MM.1S (cell line): ENCODE results near the gene OR51B6.

Source experiments
- DNase-seq: peaks from one replicate; pipeline ENCODE4 v3.0.0-alpha.2; 2015
- H2AFZ ChIP-seq: fragments of 300-600 bp; sonication (generic); 2 replicates; pipeline ENCODE4 v1.6.0; 2016; ENCODE audit warnings: antibody characterized with exemption, low read length
- H3F3A ChIP-seq: fragments of 300-600 bp; sonication (generic); 2 replicates; pipeline ENCODE4 v1.6.1; 2016; ENCODE audit warnings: mild to moderate bottlenecking, antibody characterized with exemption, low read length, moderate library complexity, mixed read lengths; ENCODE audit not compliant: insufficient read depth
- H3K27ac ChIP-seq: fragments of 300-600 bp; sonication (generic); 2 replicates; pipeline ENCODE4 v1.5.1; 2016; ENCODE audit warnings: mild to moderate bottlenecking, low read length
- H3K27me3 ChIP-seq: fragments of 300-600 bp; sonication (generic); replicated peaks from 2 replicates; pipeline ENCODE4 v1.6.0; 2016; ENCODE audit warnings: low read length; ENCODE audit not compliant: insufficient read depth
- H3K36me3 ChIP-seq: fragments of 300-600 bp; sonication (generic); replicated peaks from 2 replicates; pipeline ENCODE4 v1.6.1; 2016; ENCODE audit warnings: mild to moderate bottlenecking, low read length, mixed read lengths; ENCODE audit not compliant: insufficient read depth
- H3K4me1 ChIP-seq: fragments of 300-600 bp; sonication (generic); 2 replicates; pipeline ENCODE4 v1.6.1; 2016; ENCODE audit warnings: low read length, mixed read lengths
- H3K4me2 ChIP-seq: fragments of 300-600 bp; sonication (generic); 2 replicates; pipeline ENCODE4 v1.6.0; 2016; ENCODE audit warnings: low read depth, low read length
- H3K4me3 ChIP-seq: fragments of 300-600 bp; sonication (generic); 2 replicates; pipeline ENCODE4 v1.5.1; 2016; ENCODE audit warnings: low read length, mixed read lengths
- H3K79me2 ChIP-seq: fragments of 300-600 bp; sonication (generic); 2 replicates; pipeline ENCODE4 v1.6.1; 2016; ENCODE audit warnings: mixed run types, low read length, mixed read lengths
- H3K9ac ChIP-seq: fragments of 300-600 bp; sonication (generic); 2 replicates; pipeline ENCODE4 v1.6.1; 2016; ENCODE audit warnings: low read length, mixed read lengths
- H3K9me2 ChIP-seq: fragments of 300-600 bp; sonication (generic); replicated peaks from 2 replicates; pipeline ENCODE4 v1.6.1; 2016; ENCODE audit warnings: mild to moderate bottlenecking, low read length, mixed read lengths; ENCODE audit not compliant: insufficient read depth
- H3K9me3 ChIP-seq: fragments of 300-600 bp; sonication (generic); replicated peaks from 2 replicates; pipeline ENCODE4 v1.6.1; 2016; ENCODE audit warnings: mild to moderate bottlenecking, low read length, mixed read lengths; ENCODE audit not compliant: insufficient read depth
- H4K20me1 ChIP-seq: fragments of 300-600 bp; sonication (generic); 2 replicates; pipeline ENCODE4 v1.6.1; 2016; ENCODE audit warnings: mild to moderate bottlenecking, low read length, moderate library complexity, mixed read lengths; ENCODE audit not compliant: insufficient read depth
- EZH2 ChIP-seq: fragments of 300-600 bp; sonication (generic); optimal IDR thresholded peaks from 2 replicates; pipeline ENCODE3; 2017; ENCODE audit warnings: low read depth, mild to moderate bottlenecking, antibody characterized with exemption, low read length, mixed read lengths
- EZH2phosphoT487 ChIP-seq: fragments of 300-600 bp; sonication (generic); IDR thresholded peaks from 2 replicates; pipeline ENCODE4 v1.6.1; 2018; ENCODE audit warnings: antibody characterized with exemption, low read length
- TF ChIP-seq, protein P1 (sequence below): fragments of 300-600 bp; sonication (generic); IDR thresholded peaks from 2 replicates; pipeline ENCODE4 v1.5.1; 2016; ENCODE audit warnings: antibody characterized with exemption, low read length, mixed read lengths

The OR51B6 gene

DNA sequence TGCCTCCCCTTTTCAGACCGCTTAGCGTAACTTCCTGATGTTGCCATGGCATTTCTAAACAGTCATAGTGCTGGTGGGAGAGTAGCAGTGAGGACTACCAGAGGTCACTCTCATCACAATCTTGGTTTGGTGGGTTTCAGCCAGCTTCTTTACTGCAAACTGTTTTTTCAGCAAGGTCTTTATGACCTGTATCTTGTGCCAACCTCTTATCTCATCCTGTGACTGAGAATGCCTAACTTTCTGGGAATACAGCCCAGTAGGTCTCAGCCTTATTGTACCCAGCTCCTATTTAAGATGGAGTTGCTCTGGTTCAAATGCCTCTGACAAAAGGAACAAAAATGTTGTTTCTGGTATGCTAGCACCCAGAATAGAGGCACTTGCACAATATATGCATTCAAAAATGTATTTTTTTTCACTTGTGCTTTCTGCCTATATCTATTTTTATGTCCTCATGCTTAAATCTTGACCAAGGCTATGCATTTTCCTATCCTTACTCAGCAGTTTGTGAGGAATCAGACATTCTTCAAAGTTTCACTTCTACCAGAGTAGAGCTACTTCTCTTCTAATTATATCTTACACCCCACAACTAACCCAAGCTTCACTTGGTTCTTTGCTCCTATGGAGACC, 16.3 kb downstream of the OR51B6 start:
- Histone ChIP-seq H3K4me2 (peak overlapping the region; percentile 90), H3K27me3 (no peaks in the 10 kb centered on the region), H3K27ac (peak overlapping the region; percentile 94), H3F3A (peaks cover 30% of the 10 kb centered on the region), H3K4me1 (peaks cover 55% of the 10 kb centered on the region), H4K20me1 (no peaks in the 10 kb centered on the region), H3K36me3 (no peaks in the 10 kb centered on the region), H3K9me3 (no peaks in the 10 kb centered on the region), H3K9ac (peak overlapping the region; percentile 42; the same call in 1 of the 2 replicates), H3K9me2 (no peaks in the 10 kb centered on the region), H2AFZ (no peak overlapping the region), H3K79me2 (no peaks in the 10 kb centered on the region), H3K4me3 (peak overlapping the region; percentile 41)
- no peak for TF ChIP-seq EZH2phosphoT487
- TF ChIP-seq, protein P1, sequence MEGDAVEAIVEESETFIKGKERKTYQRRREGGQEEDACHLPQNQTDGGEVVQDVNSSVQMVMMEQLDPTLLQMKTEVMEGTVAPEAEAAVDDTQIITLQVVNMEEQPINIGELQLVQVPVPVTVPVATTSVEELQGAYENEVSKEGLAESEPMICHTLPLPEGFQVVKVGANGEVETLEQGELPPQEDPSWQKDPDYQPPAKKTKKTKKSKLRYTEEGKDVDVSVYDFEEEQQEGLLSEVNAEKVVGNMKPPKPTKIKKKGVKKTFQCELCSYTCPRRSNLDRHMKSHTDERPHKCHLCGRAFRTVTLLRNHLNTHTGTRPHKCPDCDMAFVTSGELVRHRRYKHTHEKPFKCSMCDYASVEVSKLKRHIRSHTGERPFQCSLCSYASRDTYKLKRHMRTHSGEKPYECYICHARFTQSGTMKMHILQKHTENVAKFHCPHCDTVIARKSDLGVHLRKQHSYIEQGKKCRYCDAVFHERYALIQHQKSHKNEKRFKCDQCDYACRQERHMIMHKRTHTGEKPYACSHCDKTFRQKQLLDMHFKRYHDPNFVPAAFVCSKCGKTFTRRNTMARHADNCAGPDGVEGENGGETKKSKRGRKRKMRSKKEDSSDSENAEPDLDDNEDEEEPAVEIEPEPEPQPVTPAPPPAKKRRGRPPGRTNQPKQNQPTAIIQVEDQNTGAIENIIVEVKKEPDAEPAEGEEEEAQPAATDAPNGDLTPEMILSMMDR, result no peak
- TF ChIP-seq EZH2, result no peak
- peak; percentile 89 for DNase-seq

- Histone ChIP-seq H3K36me3 (no peaks in the 10 kb centered on the region), H3K4me3 (peak overlapping the region; percentile 41), H4K20me1 (no peaks in the 10 kb centered on the region), H3K4me2 (peak overlapping the region; percentile 90), H3K27me3 (no peaks in the 10 kb centered on the region), H3K4me1 (peaks cover 56% of the 10 kb centered on the region), H3F3A (peaks cover 30% of the 10 kb centered on the region), H3K27ac (peak overlapping the region; percentile 94), H3K9me2 (no peaks in the 10 kb centered on the region), H2AFZ (peak overlapping the region; percentile 45), H3K9me3 (no peaks in the 10 kb centered on the region), H3K9ac (peak overlapping the region; percentile 42), H3K79me2 (no peaks in the 10 kb centered on the region)
- peak; percentile 68 for DNase-seq
- no peak for TF ChIP-seq EZH2phosphoT487
- TF ChIP-seq EZH2, result no peak
- TF ChIP-seq, protein P1, result no peak
Observed at GRCh38 chr11:5368502-5369043, 17.3 kb downstream of the OR51B6 start.

GRCh38 chr11:5369789-5370188, 18.5 kb downstream of the OR51B6 start:
- H3K79me2 ChIP-seq, result no peaks in the 10 kb centered on the region
- H3K4me1 ChIP-seq, result peaks cover 49% of the 10 kb centered on the region
- H4K20me1 ChIP-seq, result no peaks in the 10 kb centered on the region
- TF ChIP-seq EZH2phosphoT487, result no peak
- TF ChIP-seq, protein P1, result peak; percentile 85
- TF ChIP-seq EZH2, result no peak
- no peak overlapping the region for H2AFZ ChIP-seq
- H3K4me3 ChIP-seq, result no peak overlapping the region
- H3K9ac ChIP-seq, result no peak overlapping the region
- H3K4me2 ChIP-seq, result peak overlapping the region; percentile 22; the same call in 1 of the 2 replicates
- DNase-seq, result peak; percentile 73
- no peaks in the 10 kb centered on the region for H3K9me3 ChIP-seq
- peak overlapping the region; percentile 25; the same call in 1 of the 2 replicates for H3K27ac ChIP-seq
- no peaks in the 10 kb centered on the region for H3K36me3 ChIP-seq
- H3F3A ChIP-seq, result peaks cover 30% of the 10 kb centered on the region
- no peaks in the 10 kb centered on the region for H3K27me3 ChIP-seq
- no peaks in the 10 kb centered on the region for H3K9me2 ChIP-seq
